C4-2B (cell line): Measurements from ENCODE around the gene SMIM1.

Experiments
- CTCF ChIP-seq: fragments of 450-650 bp; conservative IDR thresholded peaks from 2 replicates; pipeline ENCODE4 v1.5.1; 2017; ENCODE audit warnings: mild to moderate bottlenecking
- ZFX ChIP-seq: fragments of 450-650 bp; IDR thresholded peaks from 2 replicates; pipeline ENCODE4 v1.6.1; 2017

DNA sequence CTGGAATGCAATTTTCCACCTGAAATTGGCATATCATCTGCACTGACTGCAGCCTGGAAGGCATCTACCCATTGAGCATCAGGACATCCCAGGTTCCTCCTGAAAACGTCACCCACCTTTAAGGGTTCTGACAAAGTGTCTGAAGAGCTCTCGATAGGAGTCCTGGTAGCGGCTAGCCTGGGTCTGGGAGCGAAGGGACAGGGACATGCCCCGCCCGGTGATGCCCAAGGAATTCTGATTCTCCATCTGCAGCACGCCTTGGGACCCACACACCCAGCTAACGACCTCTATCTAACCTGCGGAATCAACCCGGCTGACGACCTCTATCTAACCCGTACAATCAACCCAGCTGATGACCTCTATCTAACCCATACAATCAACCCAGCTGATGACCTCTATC is 33.6 kb upstream of the SMIM1 start:
- no peak for TF ChIP-seq CTCF
- TF ChIP-seq ZFX, result no peak
